Neural cell (in vitro differentiated cells): ENCODE measurements around the gene DGKI.

Experiments used
- EP300 ChIP-seq: fragments of 450-650 bp; conservative IDR thresholded peaks from 2 replicates; pipeline ENCODE4 v1.6.1; 2014; ENCODE audit warnings: antibody characterized with exemption, mild to moderate bottlenecking, moderate library complexity; ENCODE audit not compliant: poor library complexity, severe bottlenecking
- EZH2 ChIP-seq: fragments of 200-600, 300-800 bp; shearing (Covaris generic), sonication (generic); IDR thresholded peaks from 2 replicates; pipeline ENCODE4 v1.6.1; 2014; ENCODE audit warnings: antibody characterized with exemption, low read length, borderline replicate concordance, mild to moderate bottlenecking; ENCODE audit not compliant: insufficient read depth, poor library complexity, severe bottlenecking
- MXI1 ChIP-seq: fragments of 450-650 bp; conservative IDR thresholded peaks from 2 replicates; pipeline ENCODE4 v1.6.1; 2014; ENCODE audit warnings: antibody characterized with exemption, mild to moderate bottlenecking; ENCODE audit not compliant: poor library complexity, severe bottlenecking
- POLR2AphosphoS5 ChIP-seq: IDR thresholded peaks from 2 replicates; pipeline ENCODE4 v1.6.1; 2012
- RAD21 ChIP-seq: fragments of 450-650 bp; conservative IDR thresholded peaks from 2 replicates; pipeline ENCODE4 v1.6.1; 2014; ENCODE audit warnings: antibody characterized with exemption, mild to moderate bottlenecking, moderate library complexity
- SMC3 ChIP-seq: fragments of 450-650 bp; conservative IDR thresholded peaks from 2 replicates; pipeline ENCODE4 v1.6.1; 2014; ENCODE audit warnings: antibody characterized with exemption, mild to moderate bottlenecking, moderate library complexity; ENCODE audit not compliant: poor library complexity
- TAF1 ChIP-seq: IDR thresholded peaks from 2 replicates; pipeline ENCODE4 v1.6.1; 2012; ENCODE audit warnings: low read depth
- TF ChIP-seq, protein P1 (sequence below): fragments of 450-650 bp; IDR thresholded peaks from 2 replicates; pipeline ENCODE4 v1.5.1; 2014; ENCODE audit warnings: antibody characterized with exemption, mild to moderate bottlenecking, moderate library complexity; ENCODE audit not compliant: poor library complexity, severe bottlenecking
- TF ChIP-seq, protein P2 (sequence below): IDR thresholded peaks from 2 replicates; pipeline ENCODE4 v1.6.1; 2012; ENCODE audit warnings: borderline replicate concordance

DNA sequence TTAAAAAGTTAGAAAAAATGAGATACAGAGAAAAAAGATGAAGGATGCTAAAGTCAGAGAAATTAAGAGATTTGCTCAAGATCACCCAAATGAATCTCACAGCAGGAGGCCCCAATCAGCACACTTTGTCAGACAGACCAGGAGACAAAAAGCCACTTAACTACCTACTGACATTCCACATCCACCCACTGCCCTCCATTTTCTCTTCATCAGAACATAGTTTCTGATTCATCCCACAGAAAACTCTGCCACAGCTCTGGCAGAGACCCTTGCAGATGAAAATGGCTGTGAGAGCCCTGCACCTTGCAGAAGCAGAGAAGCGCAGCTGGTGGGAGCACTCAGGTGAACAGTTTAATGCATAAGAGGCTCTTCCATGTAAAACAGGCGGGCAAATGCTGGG is 26.6 kb downstream of the DGKI start:
- TF ChIP-seq EP300 (no peak), SMC3 (no peak), POLR2AphosphoS5 (no peak), EZH2 (no peak), RAD21 (no peak), MXI1 (no peak), TAF1 (no peak)
- TF ChIP-seq, protein P1, sequence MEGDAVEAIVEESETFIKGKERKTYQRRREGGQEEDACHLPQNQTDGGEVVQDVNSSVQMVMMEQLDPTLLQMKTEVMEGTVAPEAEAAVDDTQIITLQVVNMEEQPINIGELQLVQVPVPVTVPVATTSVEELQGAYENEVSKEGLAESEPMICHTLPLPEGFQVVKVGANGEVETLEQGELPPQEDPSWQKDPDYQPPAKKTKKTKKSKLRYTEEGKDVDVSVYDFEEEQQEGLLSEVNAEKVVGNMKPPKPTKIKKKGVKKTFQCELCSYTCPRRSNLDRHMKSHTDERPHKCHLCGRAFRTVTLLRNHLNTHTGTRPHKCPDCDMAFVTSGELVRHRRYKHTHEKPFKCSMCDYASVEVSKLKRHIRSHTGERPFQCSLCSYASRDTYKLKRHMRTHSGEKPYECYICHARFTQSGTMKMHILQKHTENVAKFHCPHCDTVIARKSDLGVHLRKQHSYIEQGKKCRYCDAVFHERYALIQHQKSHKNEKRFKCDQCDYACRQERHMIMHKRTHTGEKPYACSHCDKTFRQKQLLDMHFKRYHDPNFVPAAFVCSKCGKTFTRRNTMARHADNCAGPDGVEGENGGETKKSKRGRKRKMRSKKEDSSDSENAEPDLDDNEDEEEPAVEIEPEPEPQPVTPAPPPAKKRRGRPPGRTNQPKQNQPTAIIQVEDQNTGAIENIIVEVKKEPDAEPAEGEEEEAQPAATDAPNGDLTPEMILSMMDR, result no peak
- TF ChIP-seq, protein P2, sequence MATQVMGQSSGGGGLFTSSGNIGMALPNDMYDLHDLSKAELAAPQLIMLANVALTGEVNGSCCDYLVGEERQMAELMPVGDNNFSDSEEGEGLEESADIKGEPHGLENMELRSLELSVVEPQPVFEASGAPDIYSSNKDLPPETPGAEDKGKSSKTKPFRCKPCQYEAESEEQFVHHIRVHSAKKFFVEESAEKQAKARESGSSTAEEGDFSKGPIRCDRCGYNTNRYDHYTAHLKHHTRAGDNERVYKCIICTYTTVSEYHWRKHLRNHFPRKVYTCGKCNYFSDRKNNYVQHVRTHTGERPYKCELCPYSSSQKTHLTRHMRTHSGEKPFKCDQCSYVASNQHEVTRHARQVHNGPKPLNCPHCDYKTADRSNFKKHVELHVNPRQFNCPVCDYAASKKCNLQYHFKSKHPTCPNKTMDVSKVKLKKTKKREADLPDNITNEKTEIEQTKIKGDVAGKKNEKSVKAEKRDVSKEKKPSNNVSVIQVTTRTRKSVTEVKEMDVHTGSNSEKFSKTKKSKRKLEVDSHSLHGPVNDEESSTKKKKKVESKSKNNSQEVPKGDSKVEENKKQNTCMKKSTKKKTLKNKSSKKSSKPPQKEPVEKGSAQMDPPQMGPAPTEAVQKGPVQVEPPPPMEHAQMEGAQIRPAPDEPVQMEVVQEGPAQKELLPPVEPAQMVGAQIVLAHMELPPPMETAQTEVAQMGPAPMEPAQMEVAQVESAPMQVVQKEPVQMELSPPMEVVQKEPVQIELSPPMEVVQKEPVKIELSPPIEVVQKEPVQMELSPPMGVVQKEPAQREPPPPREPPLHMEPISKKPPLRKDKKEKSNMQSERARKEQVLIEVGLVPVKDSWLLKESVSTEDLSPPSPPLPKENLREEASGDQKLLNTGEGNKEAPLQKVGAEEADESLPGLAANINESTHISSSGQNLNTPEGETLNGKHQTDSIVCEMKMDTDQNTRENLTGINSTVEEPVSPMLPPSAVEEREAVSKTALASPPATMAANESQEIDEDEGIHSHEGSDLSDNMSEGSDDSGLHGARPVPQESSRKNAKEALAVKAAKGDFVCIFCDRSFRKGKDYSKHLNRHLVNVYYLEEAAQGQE, result no peak
